Mesenchymal stem cell (in vitro differentiated cells and primary cell): ENCODE data around the gene CLDN2. TPM values are rescaled to one million over a fixed set of nuclear protein-coding genes. Genes with fewer than 3 reads are reported as not detected.
"Not testable (repeated sequence)": the region's sequence is repeated elsewhere in the genome, so short reads cannot be mapped to it uniquely, and the experiment has no call there.

Experiments
- DNase-seq: peaks from one replicate; pipeline ENCODE4 v3.0.0-alpha.2; 2013
- H2AFZ ChIP-seq: one replicate; pipeline ENCODE4 v1.6.1; 2013; ENCODE audit warnings: low read depth, mild to moderate bottlenecking, control low read depth, inconsistent platforms, low read length, moderate library complexity
- H2AK5ac ChIP-seq: 2 replicates; pipeline ENCODE4 v1.6.1; 2013; ENCODE audit warnings: low read length, moderate library complexity, mild to moderate bottlenecking, inconsistent platforms; ENCODE audit not compliant: severe bottlenecking
- H2BK120ac ChIP-seq: one replicate; pipeline ENCODE4 v1.6.1; 2013; ENCODE audit warnings: low read depth, mild to moderate bottlenecking, inconsistent platforms, low read length, moderate library complexity
- H2BK12ac ChIP-seq, 2 experiments: one replicate each; pipeline ENCODE4 v1.6.1; 2013; ENCODE audit warnings: inconsistent platforms in 2 of 2, low read length in 2 of 2, mild to moderate bottlenecking in 2 of 2, moderate library complexity in 2 of 2, control low read depth in 1 of 2
- H2BK15ac ChIP-seq: one replicate; pipeline ENCODE4 v1.6.1; 2013; ENCODE audit warnings: mild to moderate bottlenecking, low read depth, inconsistent platforms; ENCODE audit not compliant: poor library complexity, severe bottlenecking
- H2BK5ac ChIP-seq: 2 replicates; pipeline ENCODE4 v1.6.1; 2013; ENCODE audit warnings: low read depth, mild to moderate bottlenecking, low read length, control low read depth, inconsistent platforms; ENCODE audit not compliant: poor library complexity, severe bottlenecking
- H3K14ac ChIP-seq, 2 experiments: one replicate each; pipeline ENCODE4 v1.6.1; 2013; ENCODE audit warnings: inconsistent platforms in 2 of 2, low read length in 2 of 2, control low read depth in 1 of 2, mild to moderate bottlenecking in 1 of 2, moderate library complexity in 1 of 2
- H3K18ac ChIP-seq, 2 experiments: one replicate each; pipeline ENCODE4 v1.6.1; 2013; ENCODE audit warnings: inconsistent platforms in 2 of 2, low read length in 2 of 2, control low read depth in 1 of 2, low read depth in 1 of 2, mild to moderate bottlenecking in 1 of 2
- H3K23ac ChIP-seq, 2 experiments: one replicate each; pipeline ENCODE4 v1.6.1; 2013; ENCODE audit warnings: inconsistent platforms in 2 of 2, low read length in 2 of 2, mild to moderate bottlenecking in 2 of 2, moderate library complexity in 2 of 2, control low read depth in 1 of 2
- H3K27ac ChIP-seq: 2 replicates; pipeline ENCODE4 v1.5.1; 2013; ENCODE audit warnings: mild to moderate bottlenecking, moderate library complexity, low read length, control low read depth, inconsistent platforms; ENCODE audit not compliant: poor library complexity, severe bottlenecking
- H3K27me3 ChIP-seq, 2 experiments: 2 replicates each; pipeline versions ENCODE4 v1.6.1 to v1.7.0; 2013; ENCODE audit warnings: low read length in 2 of 2, mild to moderate bottlenecking in 2 of 2, moderate library complexity in 2 of 2, control low read depth in 1 of 2, inconsistent platforms in 1 of 2; ENCODE audit not compliant: control insufficient read depth in 1 of 2, insufficient read depth in 1 of 2
- H3K36me3 ChIP-seq, 2 experiments: 2 replicates each; pipeline versions ENCODE4 v1.6.1 to v1.7.0; 2013; ENCODE audit warnings: low read length in 2 of 2, control low read depth in 1 of 2, inconsistent platforms in 1 of 2, low read depth in 1 of 2, mild to moderate bottlenecking in 1 of 2; ENCODE audit not compliant: insufficient read depth in 2 of 2, control insufficient read depth in 1 of 2
- H3K4ac ChIP-seq, 2 experiments: one replicate each; pipeline ENCODE4 v1.6.1; 2013; ENCODE audit warnings: inconsistent platforms in 2 of 2, low read length in 2 of 2, mild to moderate bottlenecking in 2 of 2, moderate library complexity in 2 of 2, control low read depth in 1 of 2, low read depth in 1 of 2
- H3K4me1 ChIP-seq: 2 replicates; pipeline ENCODE4 v1.6.1; 2013; ENCODE audit warnings: low read depth, low read length, control low read depth; ENCODE audit not compliant: control insufficient read depth, insufficient read depth
- H3K4me2 ChIP-seq: 2 replicates; pipeline ENCODE4 v1.6.1; 2013; ENCODE audit warnings: low read length, mild to moderate bottlenecking, inconsistent platforms; ENCODE audit not compliant: poor library complexity, severe bottlenecking
- H3K4me3 ChIP-seq, 2 experiments: 2 replicates each; pipeline versions ENCODE4 v1.5.1 to v1.7.0; 2013; ENCODE audit warnings: low read length in 2 of 2, mild to moderate bottlenecking in 2 of 2, control low read depth in 1 of 2, low read depth in 1 of 2; ENCODE audit not compliant: insufficient read depth in 1 of 2
- H3K79me1 ChIP-seq: replicated peaks from 2 replicates; pipeline ENCODE4 v1.6.1; 2013; ENCODE audit warnings: mild to moderate bottlenecking, control low read depth, low read length, inconsistent platforms; ENCODE audit not compliant: poor library complexity, severe bottlenecking
- H3K9ac ChIP-seq: 2 replicates; pipeline ENCODE4 v1.7.0; 2013; ENCODE audit warnings: mild to moderate bottlenecking, low read length, moderate library complexity
- H3K9me3 ChIP-seq: 2 replicates; pipeline ENCODE4 v1.7.0; 2013; ENCODE audit warnings: mild to moderate bottlenecking, low read length; ENCODE audit not compliant: control insufficient read depth
- H4K8ac ChIP-seq: one replicate; pipeline ENCODE4 v1.6.1; 2013; ENCODE audit warnings: inconsistent platforms, mild to moderate bottlenecking, low read length, moderate library complexity
- H4K91ac ChIP-seq: one replicate; pipeline ENCODE4 v1.6.1; 2013; ENCODE audit warnings: mild to moderate bottlenecking, low read length, inconsistent platforms
- WGBS: methylation state at CpG from one replicate; pipeline ENCODE4 v1.1.7; 2013; ENCODE audit warnings: mixed read lengths; 5-methylcytosine and 5-hydroxymethylcytosine counted together
- polyA plus RNA-seq, 2 experiments: library from polyadenylated mRNA; stranded (reverse); fragments of 200-250 nt; gene quantifications; one replicate each; pipeline ENCODE4 v1.2.3, GENCODE V29; 2013

Gene CLDN2, protein sequence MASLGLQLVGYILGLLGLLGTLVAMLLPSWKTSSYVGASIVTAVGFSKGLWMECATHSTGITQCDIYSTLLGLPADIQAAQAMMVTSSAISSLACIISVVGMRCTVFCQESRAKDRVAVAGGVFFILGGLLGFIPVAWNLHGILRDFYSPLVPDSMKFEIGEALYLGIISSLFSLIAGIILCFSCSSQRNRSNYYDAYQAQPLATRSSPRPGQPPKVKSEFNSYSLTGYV
- not detected for polyA plus RNA-seq (2013, experiment 1 of 2)
- not detected for polyA plus RNA-seq (2013, experiment 2 of 2)

DNA sequence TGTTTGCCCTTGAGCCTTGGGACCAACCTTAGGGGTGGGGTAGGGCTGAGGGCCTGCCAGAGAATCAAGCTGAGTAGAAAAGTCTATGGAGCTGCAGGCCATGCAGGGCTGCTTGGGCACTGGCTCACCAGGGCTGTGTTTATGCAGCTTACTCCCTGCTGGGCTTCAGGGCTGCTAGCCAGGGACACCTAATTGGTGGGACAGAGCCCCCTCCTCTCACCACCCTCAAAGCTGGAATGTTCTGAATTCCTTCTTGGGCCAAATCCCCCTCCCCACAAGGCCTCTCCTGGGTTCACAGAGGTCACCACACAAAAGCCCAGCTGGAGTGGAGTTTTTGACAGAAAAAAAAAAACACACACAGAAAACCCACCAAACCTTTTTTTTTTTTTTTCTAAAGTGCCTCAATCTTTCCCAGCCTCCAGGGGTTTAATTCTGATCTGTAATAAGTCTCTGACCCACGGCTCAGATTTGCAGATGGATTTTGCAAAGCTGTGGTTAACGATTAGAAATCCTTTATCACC lies at the start of gene CLDN2:
Gene CLDN2 (plus strand): TSS at position 471 of the 521 bp plus-strand sequence. CDS start 7,827 bp downstream, outside the sequence.
- WGBS: 9% methylated on average over 2 of the region's 2 CpGs
- H4K8ac ChIP-seq: no peak within 1 kb of the TSS
- H2AFZ ChIP-seq: no peak within 1 kb of the TSS
- no peak within 1 kb of the TSS for H3K9ac ChIP-seq
- H3K27ac ChIP-seq: no peak within 1 kb of the TSS
- no peak within 1 kb of the TSS for H3K23ac ChIP-seq
- H2BK12ac ChIP-seq: no peak within 1 kb of the TSS
- H3K79me1 ChIP-seq: no peaks in the 10 kb centered on the region
- H3K18ac ChIP-seq: no peak within 1 kb of the TSS
- H2BK5ac ChIP-seq: no peak within 1 kb of the TSS
- peaks cover 12% of the 10 kb centered on the region for H3K4me1 ChIP-seq
- no peak within 1 kb of the TSS for H3K4me2 ChIP-seq
- no peak within 1 kb of the TSS for H3K4me3 ChIP-seq
- H3K9me3 ChIP-seq: no peaks in the 10 kb centered on the region
- DNase-seq: no peak
- no peak within 1 kb of the TSS for H2BK15ac ChIP-seq
- H2AK5ac ChIP-seq: no peak within 1 kb of the TSS
- H3K27me3 ChIP-seq: peaks cover 0 to 50% of the 10 kb centered on the region in 2 experiments
- no peak within 1 kb of the TSS for H3K4ac ChIP-seq
- H3K14ac ChIP-seq: no peak within 1 kb of the TSS
- H4K91ac ChIP-seq: no peak within 1 kb of the TSS
- H3K36me3 ChIP-seq: no peaks in the 10 kb centered on the region
- H2BK120ac ChIP-seq: no peak within 1 kb of the TSS

DNA sequence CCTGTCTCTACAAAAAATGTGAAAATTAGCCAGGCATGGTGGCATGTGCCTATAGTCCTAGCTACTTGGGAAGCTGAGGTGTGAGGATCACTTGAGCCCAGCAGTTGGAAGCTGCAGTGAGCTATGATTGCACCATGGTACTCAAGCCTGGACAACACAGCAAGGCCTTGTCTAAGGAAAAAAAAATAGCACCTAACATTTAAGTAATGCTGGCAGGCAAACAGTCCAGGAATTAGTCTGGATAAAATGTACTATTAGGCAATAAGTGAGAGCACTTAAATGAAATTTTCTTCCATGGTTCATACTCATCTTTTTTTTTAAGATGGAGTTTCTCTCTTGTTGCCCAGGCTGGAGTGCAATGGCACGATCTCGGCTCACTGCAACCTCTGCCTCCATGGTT lies 47.4 kb upstream of the CLDN2 start:
- not testable (repeated sequence) for H3K36me3 ChIP-seq, H3K9ac ChIP-seq, H2AK5ac ChIP-seq, H3K4me3 ChIP-seq, H3K14ac ChIP-seq, H2AFZ ChIP-seq, H3K4me1 ChIP-seq, H2BK15ac ChIP-seq, DNase-seq, H3K79me1 ChIP-seq, H4K91ac ChIP-seq, H3K9me3 ChIP-seq, H3K4ac ChIP-seq, H2BK12ac ChIP-seq, H4K8ac ChIP-seq, H3K23ac ChIP-seq, H2BK5ac ChIP-seq, H3K18ac ChIP-seq, H3K4me2 ChIP-seq, H2BK120ac ChIP-seq, H3K27ac ChIP-seq
- 100% methylated on average over 2 of the region's 2 CpGs for WGBS
- peaks cover 0 to 12% of the 10 kb centered on the region in 2 experiments for H3K27me3 ChIP-seq

DNA sequence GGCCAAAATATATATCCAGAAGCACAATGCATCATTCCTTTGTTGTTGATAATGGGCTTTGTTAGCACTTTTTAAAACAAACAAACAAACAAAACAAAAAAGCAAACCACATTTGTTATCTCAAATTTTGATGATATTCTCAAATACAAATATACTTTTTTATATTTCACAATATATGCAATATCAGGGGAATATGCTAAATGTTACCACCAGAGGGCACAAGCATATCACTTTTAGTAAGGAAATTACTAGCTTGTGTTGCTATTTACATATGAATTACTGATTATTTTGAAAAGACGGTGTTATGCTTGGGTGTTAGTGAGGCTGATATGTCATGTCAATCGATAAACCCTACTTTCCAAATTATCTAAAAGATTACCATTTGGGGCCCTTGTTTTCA lies 46.1 kb upstream of the CLDN2 start:
- no peak overlapping the region for H3K4me3 ChIP-seq
- H3K4me2 ChIP-seq: no peak overlapping the region
- H3K18ac ChIP-seq: no peak overlapping the region
- no peak overlapping the region for H3K23ac ChIP-seq
- no peak overlapping the region for H2BK12ac ChIP-seq
- H3K4me1 ChIP-seq: no peaks in the 10 kb centered on the region
- H3K14ac ChIP-seq: no peak overlapping the region
- no peak overlapping the region for H2BK5ac ChIP-seq
- no CpG with 5 or more reads among the region's 2 CpGs for whole genome bisulfite sequencing
- no peak overlapping the region for H3K4ac ChIP-seq
- H3K27ac ChIP-seq: no peak overlapping the region
- H4K91ac ChIP-seq: no peak overlapping the region
- no peak overlapping the region for H2AK5ac ChIP-seq
- H3K36me3 ChIP-seq: peaks cover 3% of the 10 kb centered on the region in 2 experiments
- no peaks in the 10 kb centered on the region for H3K79me1 ChIP-seq
- H4K8ac ChIP-seq: no peak overlapping the region
- DNase-seq: peak; percentile 30
- H2AFZ ChIP-seq: no peak overlapping the region
- no peak overlapping the region for H2BK15ac ChIP-seq
- no peak overlapping the region for H2BK120ac ChIP-seq
- peaks cover 0 to 12% of the 10 kb centered on the region in 2 experiments for H3K27me3 ChIP-seq
- H3K9ac ChIP-seq: no peak overlapping the region
- peaks cover under 1% of the 10 kb centered on the region for H3K9me3 ChIP-seq

DNA sequence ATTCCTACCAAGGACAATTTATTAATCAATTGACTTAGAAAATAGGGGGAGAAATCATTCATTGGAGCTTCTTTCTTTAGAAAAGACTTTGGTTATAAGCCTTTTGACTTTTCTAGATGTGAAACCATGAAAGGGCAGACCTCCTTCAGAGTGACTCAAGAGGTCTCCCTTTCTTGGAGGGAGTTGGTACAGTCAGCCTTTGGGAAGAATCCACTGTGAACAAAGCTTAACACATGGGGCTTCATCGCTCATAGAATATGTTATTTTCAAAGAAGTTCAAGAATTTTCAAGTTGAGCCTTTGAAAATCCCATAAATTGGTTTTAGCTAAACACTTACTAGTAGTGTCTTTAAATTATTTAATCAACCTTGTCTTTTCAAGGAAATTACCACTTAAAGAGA lies 45.1 kb upstream of the CLDN2 start:
- Histone ChIP-seq H2AFZ (no peak overlapping the region), H3K4me1 (no peaks in the 10 kb centered on the region), H2BK120ac (no peak overlapping the region), H3K14ac (no peak overlapping the region), H2BK5ac (no peak overlapping the region), H3K79me1 (no peaks in the 10 kb centered on the region), H3K27ac (no peak overlapping the region), H2BK12ac (no peak overlapping the region), H4K91ac (no peak overlapping the region), H4K8ac (no peak overlapping the region), H3K4me2 (no peak overlapping the region), H3K23ac (no peak overlapping the region), H2BK15ac (no peak overlapping the region), H3K27me3 (peaks cover 0 to 18% of the 10 kb centered on the region in 2 experiments), H3K4ac (no peak overlapping the region), H3K18ac (no peak overlapping the region), H2AK5ac (no peak overlapping the region), H3K9ac (no peak overlapping the region), H3K36me3 (peaks cover 3% of the 10 kb centered on the region in 2 experiments), H3K4me3 (no peak overlapping the region), H3K9me3 (peaks cover 5% of the 10 kb centered on the region)
- WGBS: no CpG with 5 or more reads among the region's 1 CpG
- peak; percentile 45 for DNase-seq
